Stimulated activated CD8-positive, alpha-beta memory T cell treated with anti-CD3 and anti-CD28 coated beads, Interleukin-7, amount 100 ng/mL, for 4 hours (primary cell): Measurements from ENCODE around the gene PPP2R1A.
A peak's percentile ranks its signal among the peaks of the same experiment; 100 is the strongest.
"Not testable (repeated sequence)": the region's sequence is repeated elsewhere in the genome, so short reads cannot be mapped to it uniquely, and the experiment has no call there.

ENCODE experiments used
- DNase-seq, 2 donors: peaks; one replicate each; pipeline ENCODE4 v3.0.0-alpha.2; 2020; ENCODE audit warnings: low read depth in 2 of 2

The PPP2R1A gene

DNA sequence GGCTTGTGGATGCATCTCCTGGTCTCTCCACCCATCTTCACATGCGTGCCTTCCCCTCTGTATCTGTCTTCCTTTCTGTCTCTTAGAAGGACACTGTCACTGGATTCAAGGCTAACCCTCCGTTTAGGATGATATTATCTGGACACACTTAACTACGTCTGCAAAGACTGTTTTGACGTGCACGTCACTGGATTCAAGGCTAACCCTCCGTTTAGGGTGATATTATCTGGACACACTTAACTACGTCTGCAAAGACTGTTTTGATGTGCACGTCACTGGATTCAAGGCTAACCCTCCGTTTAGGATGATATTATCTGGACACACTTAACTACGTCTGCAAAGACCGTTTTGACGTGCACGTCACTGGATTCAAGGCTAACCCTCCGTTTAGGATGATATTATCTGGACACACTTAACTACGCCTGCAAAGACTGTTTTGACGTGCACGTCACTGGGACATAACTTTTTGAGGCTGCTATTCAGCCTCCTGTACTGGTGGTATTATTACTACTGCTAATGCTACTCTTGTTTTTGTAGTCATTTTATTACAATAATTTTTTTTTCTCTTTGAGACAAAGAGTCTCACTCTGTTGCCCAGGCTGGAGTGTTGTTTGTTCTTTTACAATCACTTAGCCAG is 11.0 kb downstream of the PPP2R1A start:
- not testable (repeated sequence) for DNase-seq

DNA sequence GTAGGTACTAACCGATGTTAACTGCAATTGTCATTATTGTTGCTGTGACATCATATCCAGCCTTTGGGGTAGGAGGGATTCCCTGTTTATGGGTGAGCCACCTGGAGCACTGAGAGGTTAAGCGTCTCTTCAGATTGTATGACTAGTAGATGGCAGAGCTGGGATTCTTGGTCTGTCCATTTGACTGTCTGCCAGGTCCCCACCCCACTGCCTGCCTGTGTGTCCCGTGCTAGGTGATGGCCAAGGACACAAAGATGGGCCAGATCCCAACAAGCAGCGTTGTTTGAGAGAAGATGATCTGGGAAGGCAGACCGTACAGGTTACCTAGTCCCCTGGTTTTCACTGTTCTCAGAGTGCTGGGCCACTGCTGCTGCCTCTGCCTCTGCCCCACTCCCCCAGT is 16.6 kb downstream of the PPP2R1A start:
- no peak for DNase-seq

DNA sequence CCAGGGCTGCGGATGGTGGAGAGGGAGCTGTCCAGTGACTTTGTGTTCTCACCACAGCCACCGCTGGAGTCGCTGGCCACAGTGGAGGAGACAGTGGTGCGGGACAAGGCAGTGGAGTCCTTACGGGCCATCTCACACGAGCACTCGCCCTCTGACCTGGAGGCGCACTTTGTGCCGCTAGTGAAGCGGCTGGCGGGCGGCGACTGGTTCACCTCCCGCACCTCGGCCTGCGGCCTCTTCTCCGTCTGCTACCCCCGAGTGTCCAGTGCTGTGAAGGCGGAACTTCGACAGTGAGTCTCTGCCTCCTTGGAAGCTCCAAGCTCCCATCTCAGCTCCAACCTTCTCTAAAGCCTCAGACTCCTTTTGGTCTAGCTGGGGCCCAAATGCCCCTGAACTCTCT is 21.4 kb downstream of the PPP2R1A start:
- no peak for DNase-seq

DNA sequence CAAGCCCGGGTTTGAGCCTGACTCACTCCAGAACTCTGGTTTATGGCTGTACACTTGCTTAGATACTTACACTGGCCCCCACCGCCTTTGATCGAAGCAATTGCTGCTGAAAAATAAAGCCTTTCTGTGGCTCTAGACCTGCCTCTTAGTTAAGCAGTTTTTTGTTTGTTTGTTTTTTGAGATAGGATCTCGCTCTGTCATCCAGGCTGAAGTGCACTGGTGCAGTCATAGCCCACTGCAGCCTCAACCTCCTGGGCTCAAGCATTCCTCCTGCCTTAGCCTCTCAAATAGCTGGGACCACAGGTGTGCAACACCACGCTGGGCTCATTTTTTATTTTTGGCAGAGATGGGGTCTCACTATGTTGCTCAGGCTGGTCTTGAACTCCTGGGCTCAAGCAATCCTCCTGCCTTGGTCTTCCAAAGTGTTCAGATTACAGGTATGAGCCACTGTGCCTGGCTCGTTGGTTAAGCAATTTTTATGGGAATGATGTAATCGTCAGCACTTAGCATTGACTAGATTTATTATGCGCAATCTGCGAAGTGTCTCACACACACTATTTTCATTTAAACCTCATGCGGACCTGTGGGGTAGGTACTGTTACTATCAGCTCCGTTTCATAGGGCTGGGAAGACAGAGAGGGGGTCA is 22.2 kb downstream of the PPP2R1A start:
- no peak for DNase-seq

DNA sequence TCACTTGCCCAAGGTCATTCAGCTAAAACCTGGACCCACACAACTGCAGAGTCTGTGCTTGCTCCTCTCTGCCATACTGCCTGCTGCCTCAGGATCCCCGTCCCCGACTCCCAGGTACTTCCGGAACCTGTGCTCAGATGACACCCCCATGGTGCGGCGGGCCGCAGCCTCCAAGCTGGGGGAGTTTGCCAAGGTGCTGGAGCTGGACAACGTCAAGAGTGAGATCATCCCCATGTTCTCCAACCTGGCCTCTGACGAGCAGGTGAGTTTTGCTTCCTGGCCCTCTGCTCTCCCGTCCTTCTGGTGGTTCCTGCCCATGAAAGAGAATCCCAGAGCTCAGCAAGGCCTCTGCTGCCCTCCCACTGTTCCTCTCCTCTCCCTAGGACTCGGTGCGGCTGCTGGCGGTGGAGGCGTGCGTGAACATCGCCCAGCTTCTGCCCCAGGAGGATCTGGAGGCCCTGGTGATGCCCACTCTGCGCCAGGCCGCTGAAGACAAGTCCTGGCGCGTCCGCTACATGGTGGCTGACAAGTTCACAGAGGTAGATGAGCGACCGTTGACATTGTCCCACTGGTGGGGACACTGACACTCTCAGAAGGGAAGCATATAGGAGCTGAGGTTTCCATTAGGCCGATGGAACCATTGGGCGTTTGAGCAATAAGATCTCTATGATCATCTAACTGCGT is 22.9 kb downstream of the PPP2R1A start:
- no peak for DNase-seq

DNA sequence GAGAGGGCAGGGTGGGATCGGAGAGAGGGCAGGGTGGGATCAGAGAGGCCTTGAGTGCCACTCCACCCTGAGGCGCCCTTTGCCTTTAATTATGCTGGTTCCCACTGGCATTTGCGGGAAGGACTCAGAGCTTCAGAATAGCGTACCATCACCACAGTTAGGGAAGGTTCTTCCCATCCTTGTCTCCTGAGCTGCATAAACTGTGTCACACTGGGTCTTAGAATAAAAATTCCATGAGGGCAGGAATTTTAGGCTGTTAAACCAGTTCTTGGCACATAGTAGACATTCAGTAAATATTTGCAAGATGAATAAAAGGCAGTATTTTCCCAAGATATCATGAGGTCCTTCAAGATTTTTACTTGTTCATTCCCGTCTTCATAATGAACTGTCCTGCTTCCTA is 24.4 kb downstream of the PPP2R1A start:
- no peak for DNase-seq

DNA sequence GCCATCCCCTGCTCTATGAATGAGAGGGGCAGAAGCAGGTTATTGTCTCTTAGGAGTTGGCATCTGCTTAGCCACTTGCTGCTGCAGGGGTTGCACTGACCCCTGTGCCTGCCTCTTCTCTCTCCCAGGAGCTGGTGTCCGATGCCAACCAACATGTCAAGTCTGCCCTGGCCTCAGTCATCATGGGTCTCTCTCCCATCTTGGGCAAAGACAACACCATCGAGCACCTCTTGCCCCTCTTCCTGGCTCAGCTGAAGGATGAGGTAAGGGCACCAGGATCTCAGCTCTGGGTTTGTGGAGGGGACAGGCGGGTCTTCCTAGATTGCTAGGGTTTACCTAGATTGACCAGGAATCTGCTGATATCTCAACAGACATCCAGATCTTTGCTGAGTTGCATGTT is 26.5 kb downstream of the PPP2R1A start:
- DNase-seq = no peak

DNA sequence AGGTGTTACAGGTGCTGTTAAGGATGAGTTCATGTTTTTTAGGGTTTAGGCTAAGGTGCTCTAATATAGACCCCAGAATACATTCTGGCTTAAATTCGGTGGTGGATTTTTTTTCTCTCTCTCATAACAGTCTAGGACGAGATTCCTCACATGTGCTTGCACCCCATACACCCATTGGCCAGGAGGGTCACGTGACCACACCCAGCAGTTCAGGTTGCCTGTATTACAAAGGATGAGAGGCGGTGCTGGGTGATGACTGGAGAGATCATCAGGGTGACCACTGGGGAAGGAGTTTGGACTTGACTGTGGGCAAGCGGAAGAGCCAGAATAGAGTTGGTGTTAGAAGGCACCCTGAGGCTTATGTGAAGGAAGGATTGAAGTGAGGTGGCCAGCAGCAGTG is 27.7 kb downstream of the PPP2R1A start:
- DNase-seq = no peak

DNA sequence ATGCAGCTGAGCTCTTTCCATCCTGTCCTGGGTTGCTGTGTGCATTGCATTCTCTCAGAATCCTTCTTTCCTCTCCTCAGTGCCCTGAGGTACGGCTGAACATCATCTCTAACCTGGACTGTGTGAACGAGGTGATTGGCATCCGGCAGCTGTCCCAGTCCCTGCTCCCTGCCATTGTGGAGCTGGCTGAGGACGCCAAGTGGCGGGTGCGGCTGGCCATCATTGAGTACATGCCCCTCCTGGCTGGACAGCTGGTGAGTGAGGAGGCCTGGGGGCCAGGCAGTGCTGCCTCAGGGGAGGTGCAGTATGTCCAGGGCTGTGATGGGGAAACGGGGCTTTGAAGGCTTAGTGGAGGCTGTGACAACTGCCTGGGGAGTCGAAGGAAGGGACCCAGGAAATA is 29.8 kb downstream of the PPP2R1A start:
- no peak for DNase-seq

DNA sequence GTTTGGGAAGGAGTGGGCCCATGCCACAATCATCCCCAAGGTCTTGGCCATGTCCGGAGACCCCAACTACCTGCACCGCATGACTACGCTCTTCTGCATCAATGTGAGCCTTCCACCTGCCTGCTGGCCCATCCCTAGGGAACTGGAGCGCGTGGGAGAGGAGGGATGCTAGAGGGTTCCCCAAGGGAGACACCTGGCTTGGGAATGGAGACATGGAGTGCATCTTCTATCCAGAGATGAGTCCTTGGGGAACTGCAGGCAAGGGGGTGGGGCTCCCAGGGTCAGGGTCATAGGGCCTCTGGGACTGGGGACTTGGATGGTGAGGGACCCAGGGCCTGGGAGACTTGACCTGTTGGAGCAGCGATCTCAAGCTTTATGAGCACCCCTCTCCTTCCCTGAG is 31.2 kb downstream of the PPP2R1A start:
- no peak for DNase-seq

DNA sequence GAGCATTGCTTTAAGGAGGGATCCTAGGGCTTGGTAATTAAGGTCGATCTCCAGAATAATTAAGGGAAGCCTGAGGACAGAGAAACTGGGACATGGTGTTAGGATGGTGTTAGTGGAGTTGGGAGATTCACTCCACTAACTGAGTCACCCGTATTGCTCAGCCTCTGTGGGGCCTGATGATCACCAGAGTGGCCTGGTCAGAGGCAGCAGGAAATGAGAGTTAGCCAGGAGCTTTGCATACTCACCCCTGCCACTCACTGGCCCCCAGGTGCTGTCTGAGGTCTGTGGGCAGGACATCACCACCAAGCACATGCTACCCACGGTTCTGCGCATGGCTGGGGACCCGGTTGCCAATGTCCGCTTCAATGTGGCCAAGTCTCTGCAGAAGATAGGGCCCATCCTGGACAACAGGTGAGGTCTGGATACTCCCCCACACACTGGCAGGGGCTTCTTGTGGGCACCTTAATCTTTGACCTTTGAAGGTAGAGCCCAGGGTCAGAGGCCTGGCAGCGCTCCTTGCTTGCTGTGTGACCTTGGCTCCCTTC is 32.1 kb downstream of the PPP2R1A start:
- DNase-seq = no peak

DNA sequence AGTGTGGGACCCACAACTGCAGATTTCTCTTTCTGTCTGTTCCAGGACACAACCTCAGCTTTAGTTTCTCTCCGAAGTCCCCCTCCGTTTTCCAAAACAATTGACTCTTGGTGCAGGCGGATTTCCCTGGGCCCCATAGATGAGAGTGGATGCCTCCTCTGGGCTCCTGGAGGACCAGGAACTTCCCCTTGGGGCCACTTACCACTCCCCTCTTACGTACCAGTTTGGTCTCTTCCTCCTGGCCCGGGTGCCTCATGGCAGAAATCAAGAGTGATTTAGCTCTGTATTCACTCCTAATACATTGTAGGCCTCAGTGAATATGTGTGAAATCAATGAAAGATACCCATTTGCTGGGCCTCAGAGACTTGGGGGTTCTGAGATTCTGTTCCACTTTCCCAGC is 34.4 kb downstream of the PPP2R1A start:
- no peak for DNase-seq

DNA sequence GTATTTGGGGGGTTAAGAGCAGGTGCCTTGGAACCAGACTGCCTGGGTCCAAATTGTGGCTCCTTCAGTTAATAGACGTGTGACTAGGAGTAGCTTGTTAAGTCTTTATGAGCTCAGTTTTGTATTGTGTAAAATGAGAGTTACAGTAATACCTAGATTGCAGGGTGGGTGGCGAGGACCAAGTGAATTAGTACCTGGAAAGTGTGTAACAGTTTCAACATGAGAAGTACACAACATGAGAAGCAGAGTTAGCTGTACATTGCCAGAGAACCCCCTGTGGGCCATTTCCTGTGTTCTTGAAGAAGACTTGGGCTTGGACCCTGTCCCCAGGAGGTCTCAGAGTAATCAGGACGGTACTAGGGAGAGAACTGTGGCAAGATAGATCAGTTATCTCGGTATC is 36.8 kb downstream of the PPP2R1A start:
- no peak for DNase-seq

DNA sequence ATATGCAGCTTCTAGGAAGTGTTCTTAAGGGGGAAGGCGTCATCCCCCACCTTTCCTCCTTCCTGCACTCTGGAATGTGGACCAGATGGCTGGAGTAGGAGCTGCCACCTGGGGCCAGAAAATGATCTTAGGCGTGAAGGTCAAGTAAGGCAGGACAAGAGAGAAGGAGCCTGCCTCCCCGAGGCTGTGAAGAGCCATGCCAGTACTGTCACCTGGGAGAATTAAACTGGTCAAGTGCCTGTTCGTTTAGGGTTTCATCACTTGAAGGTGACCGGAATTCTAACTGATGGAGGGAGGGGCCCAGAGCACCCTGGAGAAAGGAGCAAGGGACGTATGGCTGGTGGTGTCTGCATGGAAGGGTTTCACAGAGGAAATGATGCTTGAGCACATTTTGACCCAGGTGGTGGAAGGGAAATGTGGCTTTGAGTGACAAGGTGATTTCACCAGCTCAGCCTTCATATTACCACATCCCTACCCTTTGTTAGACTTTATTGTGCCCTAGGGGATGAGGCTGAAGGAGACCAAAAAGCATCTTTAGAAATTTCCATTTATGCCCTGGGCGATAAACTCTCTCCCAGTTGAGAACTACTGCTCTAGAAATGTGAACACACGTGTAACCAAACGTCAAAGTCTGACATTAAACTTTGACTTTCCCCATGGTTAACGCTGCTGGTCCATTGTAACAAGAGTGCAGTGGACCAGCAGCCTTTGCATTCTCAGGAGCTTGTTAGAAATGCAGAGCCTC is 37.5 kb downstream of the PPP2R1A start:
- DNase-seq = no peak

DNA sequence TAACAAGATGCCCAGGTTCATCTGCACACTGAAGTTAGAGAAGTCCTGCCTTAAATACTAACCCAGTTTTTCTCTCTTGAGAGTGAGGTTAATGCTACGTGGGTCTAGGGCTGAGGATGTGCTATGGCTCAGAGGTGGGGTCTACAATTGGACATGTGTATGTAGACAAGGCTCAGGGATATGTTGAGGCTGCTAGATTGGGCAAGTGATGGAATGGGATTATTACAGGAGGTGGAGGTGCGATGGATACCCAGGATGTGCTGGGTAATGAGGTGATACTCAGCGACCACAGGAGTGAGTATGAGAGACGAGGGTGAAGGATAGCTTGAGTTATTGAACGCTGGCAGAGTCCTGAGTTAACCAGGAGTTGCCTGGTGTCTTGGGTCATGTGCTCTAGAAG is 38.1 kb downstream of the PPP2R1A start:
- no peak for DNase-seq

DNA sequence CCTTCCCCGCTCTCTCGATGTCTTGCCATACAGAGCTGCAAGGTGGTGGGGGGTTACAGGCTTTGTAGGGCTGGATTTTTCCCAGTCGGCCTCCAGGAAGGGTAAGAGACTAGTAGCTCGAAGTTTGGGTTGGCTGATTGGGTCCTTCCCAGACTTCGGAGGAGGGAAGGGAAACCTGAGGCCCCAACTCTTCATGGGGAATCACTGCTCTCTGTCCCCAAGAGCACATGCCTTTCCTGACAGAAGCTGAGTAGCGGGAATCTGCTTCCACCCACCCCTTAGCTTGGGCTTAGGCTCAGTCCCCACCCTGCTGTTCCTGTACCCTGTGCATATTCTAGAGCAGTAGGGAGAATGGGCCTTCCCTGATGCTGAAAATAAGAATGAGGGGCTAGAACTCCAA is 39.7 kb downstream of the PPP2R1A start:
- DNase-seq = no peak

DNA sequence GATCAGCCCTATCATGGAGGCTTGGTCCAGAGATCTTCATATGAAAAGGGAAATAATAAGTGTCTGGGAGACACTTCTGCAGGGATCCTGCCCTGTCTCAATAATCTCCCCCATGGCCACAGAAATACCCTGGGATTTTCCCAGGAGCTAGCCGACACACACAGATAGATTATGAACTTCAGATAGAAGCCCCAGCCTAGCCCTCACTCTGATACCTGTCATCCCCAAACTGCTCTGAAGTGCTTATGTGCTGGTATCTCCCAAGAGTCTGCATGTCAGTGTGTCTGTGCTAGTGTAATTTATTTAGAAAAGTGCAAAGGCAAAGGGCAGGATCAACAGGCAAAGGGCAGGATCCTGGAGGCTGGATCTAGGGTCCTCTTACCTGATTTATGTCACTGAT is 40.8 kb downstream of the PPP2R1A start:
- DNase-seq = no peak

DNA sequence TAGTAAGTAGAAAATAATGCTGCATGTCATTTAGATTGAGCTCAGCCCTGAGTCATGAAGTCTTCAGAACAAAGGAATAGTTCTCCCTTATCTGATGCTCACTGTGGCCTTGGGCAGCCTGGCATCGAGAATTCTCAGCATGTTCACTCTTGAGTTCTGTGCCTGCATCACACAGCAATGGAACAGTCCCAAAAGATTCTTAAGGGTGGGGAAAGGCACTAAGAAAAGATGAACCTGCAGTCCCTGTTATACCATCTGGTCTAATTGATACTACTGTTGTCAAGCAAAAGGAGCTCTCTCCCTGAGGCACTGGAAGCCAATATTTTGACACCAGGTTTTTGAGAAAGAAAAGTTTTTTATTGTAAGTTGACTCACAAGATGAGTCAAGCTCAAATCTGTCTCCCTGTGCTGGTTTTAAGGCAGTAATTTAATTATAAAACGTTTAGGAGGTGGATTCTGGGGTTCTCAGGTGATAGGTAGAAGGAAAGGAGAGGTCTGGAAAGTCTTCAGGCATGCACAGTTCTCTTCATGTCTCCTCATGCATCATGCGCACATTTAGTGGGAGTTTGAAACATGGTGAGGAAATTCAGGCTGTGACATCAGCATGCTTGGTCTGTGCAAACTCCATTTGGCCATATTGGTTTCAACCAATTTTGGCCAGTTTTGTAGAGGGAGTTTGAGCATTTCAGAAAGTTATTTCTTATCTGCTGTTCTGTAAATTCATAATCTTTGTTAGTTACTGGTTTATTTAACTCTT is 41.5 kb downstream of the PPP2R1A start:
- DNase-seq = no peak

DNA sequence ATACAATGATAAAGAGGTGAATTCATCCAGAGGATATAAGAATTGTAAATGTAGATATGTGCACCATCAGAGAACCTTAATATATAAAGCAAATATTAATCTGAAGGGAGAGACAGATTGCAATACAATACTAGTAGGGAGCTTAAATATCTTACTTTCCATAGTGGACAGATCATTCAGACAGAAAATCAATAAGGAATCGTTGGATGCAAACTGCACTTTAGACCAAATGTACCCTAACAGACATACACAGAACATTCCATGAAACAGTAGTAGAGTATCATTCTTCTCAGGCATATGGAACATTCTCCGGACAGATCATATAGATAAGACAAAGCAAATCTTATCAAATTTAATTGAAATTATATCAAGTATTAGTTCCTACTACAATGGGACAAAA is 44.6 kb downstream of the PPP2R1A start:
- DNase-seq = no peak

DNA sequence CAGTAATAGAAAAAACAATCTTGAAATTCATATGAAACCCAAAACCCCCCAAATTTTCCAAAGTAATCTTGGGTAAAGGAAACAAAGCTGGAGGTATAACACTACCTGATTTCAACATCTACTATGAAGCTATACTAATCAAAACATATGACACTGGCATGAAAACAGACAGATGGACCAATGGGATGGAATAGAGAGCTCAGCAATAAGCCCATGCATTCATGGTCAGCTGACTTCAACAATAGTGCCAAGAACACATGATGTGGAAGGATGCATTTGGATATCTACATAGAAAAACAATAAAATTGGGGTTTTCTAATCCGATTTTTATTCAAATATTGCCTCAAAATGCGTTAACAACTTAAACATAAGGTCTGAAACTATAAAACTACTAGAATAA is 47.3 kb downstream of the PPP2R1A start:
- no peak for DNase-seq

DNA sequence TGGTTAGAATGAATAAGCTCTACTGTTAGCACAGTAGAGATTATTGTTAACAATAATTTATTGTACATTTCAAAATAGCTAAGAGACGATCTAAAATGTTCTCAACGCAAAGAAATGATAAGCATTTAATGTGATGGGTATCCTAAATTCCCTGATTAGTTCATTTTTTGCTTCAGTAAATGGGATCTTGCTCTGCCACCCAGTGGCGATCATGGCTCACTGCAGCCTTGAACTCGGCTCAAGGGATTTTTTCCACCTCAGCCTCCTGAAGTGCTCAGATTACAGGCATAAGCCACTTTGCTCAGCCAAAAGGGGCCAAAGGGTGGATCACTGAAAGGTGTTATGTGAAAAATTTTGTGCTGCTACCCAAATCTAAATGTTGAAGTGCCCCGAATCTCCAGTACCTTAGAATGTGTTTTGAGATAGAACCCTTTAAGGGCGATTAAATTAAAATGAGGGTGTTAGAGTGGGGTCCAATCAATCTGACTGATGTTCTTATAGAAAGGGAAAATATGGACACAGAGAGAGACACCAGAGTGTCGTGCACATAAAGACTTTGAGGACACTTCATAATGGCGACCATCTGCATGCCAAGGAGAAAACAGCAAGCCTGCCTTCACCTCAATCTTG is 48.0 kb downstream of the PPP2R1A start:
- DNase-seq = peak; percentile 38
